MV-4-11 (cell line): ENCODE data around the gene TLX2.
"Not testable (repeated sequence)": the region's sequence is repeated elsewhere in the genome, so short reads cannot be mapped to it uniquely, and the experiment has no call there.

Experiments used
- DNase-seq: peaks from one replicate; lab custom pipeline; 2025; lab: John Stamatoyannopoulos, UW

The TLX2 gene

DNA sequence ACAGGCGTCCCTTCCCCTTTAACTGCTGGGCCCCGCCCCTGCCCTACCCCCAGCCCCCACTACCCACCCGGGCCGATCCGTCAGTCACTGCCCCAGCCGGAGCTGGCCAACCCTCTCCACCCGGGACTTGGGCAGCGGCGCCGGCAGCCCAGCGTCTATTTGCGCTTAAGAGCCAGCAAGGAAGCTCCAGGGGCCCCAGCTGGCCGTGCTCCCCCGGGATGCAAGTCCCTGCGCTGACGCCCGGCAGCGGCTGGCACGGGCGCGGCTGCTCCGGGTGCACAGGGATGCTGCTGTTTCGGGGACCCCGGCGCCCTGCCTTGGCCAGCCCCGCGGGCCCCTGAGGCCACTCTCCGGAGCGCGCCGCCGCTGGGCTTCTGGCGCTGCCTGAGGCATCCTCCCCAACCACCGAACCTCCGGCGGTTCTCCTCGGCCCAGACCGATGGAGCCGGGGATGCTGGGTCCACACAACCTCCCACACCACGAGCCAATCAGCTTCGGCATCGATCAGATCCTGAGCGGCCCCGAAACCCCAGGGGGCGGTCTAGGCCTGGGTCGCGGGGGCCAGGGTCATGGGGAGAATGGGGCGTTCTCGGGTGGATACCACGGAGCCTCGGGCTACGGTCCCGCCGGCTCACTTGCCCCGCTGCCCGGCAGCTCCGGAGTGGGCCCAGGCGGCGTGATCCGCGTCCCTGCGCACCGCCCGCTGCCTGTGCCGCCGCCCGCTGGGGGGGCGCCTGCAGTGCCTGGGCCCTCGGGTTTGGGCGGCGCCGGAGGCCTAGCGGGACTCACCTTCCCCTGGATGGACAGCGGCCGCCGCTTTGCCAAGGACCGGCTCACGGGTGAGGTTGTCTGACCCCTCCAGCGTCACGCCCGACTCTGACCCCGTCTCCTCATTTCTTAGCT, at the start of gene TLX2:
Gene TLX2 (plus strand): TSS at position 83 of the 903 bp plus-strand sequence. CDS start 357 bp downstream, at position 440.
- no peak for DNase-seq

DNA sequence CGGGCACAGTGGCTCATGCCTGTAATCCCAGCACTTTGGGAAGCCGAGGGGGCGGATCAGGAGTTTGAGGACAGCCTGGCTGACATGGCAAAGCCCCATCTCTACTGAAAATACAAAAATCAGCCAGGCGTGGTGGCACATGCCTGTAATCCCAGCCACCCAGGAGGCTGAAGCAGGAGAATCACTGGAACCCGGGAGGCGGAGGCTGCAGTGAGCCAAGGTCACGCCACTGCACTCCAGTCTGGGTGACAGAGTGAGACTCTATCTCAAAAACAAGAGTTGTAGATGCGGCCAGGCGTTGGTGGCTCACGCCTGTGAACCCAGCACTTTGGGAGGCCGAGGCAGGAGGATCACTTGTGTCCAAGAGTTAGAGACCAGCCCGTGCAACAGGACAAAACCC, 43.5 kb upstream of the TLX2 start:
- DNase-seq = not testable (repeated sequence)

DNA sequence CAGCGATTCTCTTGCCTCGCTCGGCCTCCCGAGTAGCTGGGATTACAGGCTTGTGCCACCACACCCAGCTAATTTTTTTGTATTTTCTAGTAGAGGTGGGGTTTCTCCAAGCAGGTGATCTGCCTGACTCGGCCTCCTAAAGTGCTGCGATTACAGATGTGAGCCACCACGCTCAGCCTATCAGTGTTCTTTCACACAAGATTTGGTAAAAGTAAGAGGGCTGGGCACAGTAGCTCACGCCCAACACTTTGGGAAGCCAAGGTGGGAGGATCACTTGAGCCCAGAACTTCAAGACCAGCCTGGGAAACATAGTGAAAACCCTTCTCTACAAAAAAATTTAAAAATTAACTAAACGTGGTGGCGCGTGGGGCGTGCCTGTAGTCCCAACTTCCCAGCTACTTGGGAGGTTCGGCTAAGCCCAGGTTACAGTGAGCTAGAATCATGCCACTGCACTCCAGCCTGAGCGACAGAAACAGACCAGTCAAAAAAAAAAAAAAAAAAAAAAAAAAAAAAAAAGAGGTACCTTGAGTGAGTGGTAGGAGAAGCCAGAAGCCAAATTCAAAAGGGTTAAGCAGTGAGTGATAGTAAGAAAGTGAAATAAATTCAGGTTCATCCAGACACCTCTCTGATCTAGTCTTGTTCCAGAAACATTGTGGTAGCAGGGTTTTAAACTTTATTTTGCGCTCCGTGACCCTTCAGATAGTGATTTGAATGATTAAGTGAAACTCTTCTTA, 42.8 kb upstream of the TLX2 start:
- no peak for DNase-seq

- DNase-seq = peak; percentile 96
Observed at GRCh38 chr2:74472086-74472944, 41.9 kb upstream of the TLX2 start, which contains the start of gene MRPL53. Gene MRPL53, minus strand, starts transcription at chr2:74472680. Its CDS starts 20 bp downstream, at chr2:74472660.

- DNase-seq = no peak
Observed at GRCh38 chr2:74472945-74473258, 41.3 kb upstream of the TLX2 start.

DNA sequence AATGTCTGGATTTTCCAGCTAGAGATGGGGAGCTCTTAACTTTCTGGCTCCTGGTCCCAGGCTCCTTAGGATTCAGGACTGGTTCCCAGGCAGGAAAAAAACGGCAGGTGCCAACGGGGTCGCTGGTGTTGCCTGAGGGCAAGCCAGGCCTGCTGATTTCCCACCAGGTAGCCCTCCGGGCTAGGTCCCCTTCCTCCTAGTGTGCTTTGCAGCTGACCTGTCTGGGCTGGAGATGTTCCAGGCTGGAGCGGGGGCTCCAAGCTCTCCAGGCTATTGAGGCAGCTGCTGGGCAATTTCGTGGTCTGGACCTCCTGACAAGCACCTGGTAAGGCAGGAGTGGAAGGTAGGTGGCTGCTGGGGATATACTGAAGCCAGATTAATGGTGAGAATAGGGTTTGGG, 39.8 kb upstream of the TLX2 start:
- no peak for DNase-seq

- DNase-seq = no peak
Observed at GRCh38 chr2:74474899-74475298, 39.4 kb upstream of the TLX2 start.

- DNase-seq = no peak
Observed at GRCh38 chr2:74481431-74481830, 32.8 kb upstream of the TLX2 start.

DNA sequence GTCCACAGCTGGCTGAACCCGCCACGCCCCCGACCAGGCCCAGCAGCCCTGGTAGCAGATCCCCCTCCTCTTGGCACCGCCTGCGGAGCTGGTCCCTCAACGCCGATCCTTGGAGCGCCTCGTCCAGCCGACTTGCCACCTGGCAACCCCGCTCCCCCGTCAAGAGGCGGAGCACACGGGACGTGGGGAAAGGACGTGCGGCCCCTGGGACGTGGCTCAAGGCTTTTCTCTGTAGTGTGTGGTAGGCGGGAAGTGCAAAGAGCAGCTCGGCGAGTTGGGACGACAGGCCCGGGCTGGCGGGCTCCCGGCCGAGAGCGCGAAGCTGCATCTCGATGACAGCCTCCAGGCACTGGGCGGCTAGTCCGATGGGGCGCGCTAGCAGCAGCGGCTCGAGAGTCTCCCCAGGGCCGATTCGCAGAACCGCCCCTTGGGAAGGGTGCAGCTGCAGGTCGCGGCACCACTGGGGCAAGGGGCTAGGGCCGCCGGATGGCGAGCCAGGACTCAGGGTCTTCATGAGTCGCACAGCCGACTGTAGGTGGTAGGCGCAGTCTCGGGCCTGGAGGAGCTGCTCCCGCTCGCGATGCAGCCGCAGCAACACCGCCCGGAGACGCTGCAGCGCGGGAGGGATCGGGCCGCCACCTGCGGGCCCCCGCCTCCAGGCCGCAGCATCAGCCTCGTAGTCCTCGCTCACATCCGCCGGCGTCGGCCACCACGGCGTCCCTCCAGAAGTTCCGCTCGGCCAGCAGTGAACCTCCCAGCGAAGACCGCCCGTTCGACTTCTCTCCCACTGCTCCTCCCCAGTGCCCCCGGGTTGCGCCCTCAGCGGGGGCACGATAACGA, 32.1 kb upstream of the TLX2 start:
- peak; percentile 47 for DNase-seq

- peak; percentile 93 for DNase-seq
Observed at GRCh38 chr2:74482801-74483674, 31.2 kb upstream of the TLX2 start, which contains the start of the genes CCDC142 and TTC31. Gene CCDC142, minus strand, starts transcription at chr2:74482998. Its CDS starts 161 bp downstream, at chr2:74482837. Gene TTC31, plus strand, starts transcription at chr2:74483081. Its CDS starts 15 bp downstream, at chr2:74483096.

DNA sequence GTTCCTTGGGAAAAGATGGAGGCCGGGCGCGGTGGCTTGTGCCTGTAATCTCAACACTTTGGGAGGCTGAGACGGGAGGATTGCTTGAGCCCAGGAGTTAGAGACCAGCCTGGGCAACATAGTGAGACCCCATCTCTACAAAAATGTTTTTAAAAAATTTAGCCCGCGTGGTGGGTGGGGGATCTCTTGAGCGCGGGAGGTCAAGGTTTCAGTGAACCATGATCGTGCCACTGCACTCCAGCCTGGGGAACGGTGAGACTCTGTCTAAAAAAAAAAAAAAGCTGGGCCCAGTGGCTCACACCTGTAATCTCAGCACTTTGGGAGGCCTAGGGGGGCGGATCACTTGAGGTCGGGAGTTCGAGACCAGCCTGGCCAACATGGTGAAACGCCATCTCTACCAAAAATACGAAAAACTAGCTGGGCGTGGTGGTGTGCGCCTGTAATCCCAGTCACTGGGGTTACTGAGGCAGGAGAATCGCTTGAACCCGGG, 30.5 kb upstream of the TLX2 start:
- DNase-seq = not testable (repeated sequence)

GRCh38 chr2:74486141-74486540, 28.1 kb upstream of the TLX2 start:
- no peak for DNase-seq

DNA sequence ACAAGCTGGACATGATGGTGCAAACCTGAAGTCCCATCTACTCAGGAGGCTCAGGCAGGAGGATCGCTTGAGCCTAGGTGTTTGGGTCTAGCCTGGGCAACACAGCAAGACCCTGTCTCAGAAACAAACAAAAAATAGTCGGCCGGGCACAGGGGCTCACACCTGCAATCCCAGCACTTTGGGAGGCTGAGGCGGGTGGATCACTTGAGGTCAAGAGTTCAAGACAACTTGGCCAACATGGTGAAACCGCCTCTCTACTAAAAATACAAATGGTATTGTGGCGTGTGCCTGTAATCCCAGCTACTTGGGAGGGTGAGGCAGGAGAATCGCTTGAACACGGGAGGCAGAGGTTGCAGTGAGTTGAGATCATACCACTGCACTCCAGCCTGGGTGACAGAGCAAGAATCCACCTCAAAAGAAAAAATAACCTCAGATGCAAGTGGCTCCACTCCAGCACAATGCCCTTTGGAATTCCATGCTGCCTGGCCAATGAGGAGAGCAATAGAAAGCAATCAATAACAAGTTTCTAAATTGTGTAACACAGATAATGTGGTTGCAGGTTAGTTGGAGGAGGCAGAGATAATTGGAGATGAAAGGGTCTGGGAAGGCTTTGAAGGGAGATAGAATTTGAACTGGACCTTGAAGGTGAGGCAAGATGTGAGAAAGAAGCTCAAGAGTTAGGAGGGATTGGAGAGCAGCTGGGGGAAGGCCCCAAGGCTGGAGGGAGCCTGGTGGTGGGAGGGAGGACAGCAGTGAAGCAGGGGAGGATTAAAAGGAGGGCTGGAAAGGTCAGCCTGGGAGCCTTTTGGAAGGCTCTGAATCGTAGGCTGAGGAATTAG, 25.4 kb upstream of the TLX2 start:
- DNase-seq = no peak

- DNase-seq = no peak
Observed at GRCh38 chr2:74489906-74490305, 24.3 kb upstream of the TLX2 start.

DNA sequence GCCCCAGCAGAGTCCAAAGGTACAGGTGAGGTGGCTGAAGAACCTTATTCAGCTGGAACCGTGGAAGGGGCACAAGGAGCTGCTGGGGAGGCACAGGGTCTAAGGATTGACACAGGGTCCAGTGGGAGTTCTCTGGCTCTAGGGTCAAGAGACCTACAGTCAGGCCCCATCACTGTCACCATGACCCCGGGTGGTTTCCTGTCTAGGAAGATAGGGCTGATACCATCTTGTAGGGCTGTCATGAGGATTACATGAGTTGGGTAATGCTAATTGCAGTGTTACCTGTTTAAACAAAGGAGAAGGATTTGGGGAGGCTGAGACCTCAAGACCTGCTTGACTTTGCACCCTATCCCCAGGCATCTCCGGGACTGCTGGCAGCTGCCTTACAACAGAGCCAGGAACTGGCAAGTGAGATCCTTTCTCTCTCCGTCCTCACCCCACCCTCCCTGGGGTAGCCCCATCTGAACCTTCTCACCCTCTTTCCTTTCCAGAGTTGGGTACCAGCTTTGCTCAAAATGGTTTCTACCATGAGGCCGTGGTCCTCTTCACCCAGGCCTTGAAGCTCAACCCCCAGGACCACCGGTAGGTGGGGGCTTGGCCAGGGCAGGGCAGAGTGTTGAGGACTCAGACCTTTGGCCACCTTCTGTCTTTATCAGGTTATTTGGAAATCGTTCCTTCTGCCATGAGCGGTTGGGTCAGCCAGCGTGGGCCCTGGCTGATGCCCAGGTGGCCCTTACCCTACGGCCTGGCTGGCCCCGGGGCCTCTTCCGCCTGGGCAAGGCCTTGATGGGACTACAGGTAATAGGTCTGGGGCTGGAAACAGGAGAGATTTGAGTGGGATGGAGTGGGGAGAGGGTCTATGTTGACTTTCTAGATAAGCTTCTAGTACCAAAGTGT, 22.4 kb upstream of the TLX2 start:
- DNase-seq = no peak

DNA sequence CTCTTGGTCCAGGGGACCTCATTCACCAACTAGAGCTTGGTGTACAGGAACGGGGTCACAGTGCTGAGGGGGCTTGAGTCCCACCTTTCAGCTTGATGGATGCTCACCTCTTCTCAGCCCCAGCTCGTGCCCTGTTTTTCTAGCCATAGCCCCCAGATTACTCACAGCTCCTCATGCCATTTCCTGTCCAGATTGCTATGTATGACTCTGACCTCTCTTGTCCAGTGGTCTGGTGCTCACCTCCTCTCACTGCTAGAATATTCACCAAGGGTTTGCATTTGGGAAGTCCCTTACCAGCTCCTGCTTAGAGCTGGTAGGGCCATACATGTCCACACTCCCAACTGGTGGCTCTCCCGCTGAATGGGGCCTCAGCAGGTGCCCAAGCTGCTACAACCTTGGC, 20.7 kb upstream of the TLX2 start:
- DNase-seq = no peak

DNA sequence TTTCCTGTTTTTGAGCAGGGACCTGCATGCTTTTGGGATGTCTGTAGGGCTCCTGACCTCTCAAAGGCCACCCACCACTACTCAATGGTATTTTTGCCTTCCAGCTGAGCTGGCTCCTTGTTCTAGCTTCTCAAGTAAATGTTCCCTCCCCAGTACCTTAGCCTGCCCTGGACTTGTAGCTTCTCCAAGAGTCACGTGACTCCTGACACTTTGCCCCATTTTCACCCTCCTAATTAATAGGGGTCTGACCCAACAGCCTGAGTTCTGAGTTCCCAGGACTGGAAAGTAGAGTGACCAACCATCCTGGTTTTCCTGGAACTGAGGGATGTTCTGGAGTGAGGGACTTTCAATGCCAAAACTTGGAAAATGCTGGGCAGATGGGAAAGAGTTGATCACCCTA, 18.8 kb upstream of the TLX2 start:
- no peak for DNase-seq
